ENCODE data around the gene KRTAP6-3.

The KRTAP6-3 gene

GRCh38 chr21:30605968-30606367 lies 13.7 kb downstream of the KRTAP6-3 start:
- no peak overlapping the region for H3K4me3 Mint-ChIP-seq
- no peaks in the 10 kb centered on the region for H3K4me1 Mint-ChIP-seq (ENCODE audit: low read depth)

GRCh38 chr21:30612132-30612531 lies 19.9 kb downstream of the KRTAP6-3 start:
- H3K27me3 Mint-ChIP-seq, result no peaks in the 10 kb centered on the region
- no peak overlapping the region for H3K27ac Mint-ChIP-seq
- no peak for DNase-seq

More at GRCh38 chr21:30605968-30606367, 13.7 kb downstream of the KRTAP6-3 start:
- Mint-ChIP-seq H3K27ac (no peak overlapping the region), H3K36me3 (ENCODE audit: low read depth) (no peaks in the 10 kb centered on the region), H3K9me3 (peaks cover 20% of the 10 kb centered on the region), H3K27me3 (no peaks in the 10 kb centered on the region)
- DNase-seq, result no peak

GRCh38 chr21:30613836-30614235 lies 21.6 kb downstream of the KRTAP6-3 start, which contains the start of gene KRTAP6-1:
KRTAP6-1 (minus strand) TSS chr21:30613930; CDS start chr21:30613904, 26 bp downstream.
- no peak within 1 kb of the TSS for H3K27ac Mint-ChIP-seq
- DNase-seq, result no peak
- peaks cover 10% of the 10 kb centered on the region for H3K9me3 Mint-ChIP-seq
- no peak within 1 kb of the TSS for H3K4me3 Mint-ChIP-seq
- no peaks in the 10 kb centered on the region for H3K27me3 Mint-ChIP-seq
- no peaks in the 10 kb centered on the region for H3K4me1 Mint-ChIP-seq (ENCODE audit: low read depth)
- H3K36me3 Mint-ChIP-seq (ENCODE audit: low read depth), result no peaks in the 10 kb centered on the region

More at GRCh38 chr21:30612132-30612531, 19.9 kb downstream of the KRTAP6-3 start:
- peaks cover 15% of the 10 kb centered on the region for H3K9me3 Mint-ChIP-seq
- H3K36me3 Mint-ChIP-seq (ENCODE audit: low read depth), result no peaks in the 10 kb centered on the region
- H3K4me3 Mint-ChIP-seq, result no peak overlapping the region
- no peaks in the 10 kb centered on the region for H3K4me1 Mint-ChIP-seq (ENCODE audit: low read depth)

GRCh38 chr21:30615199-30615598 lies 23.0 kb downstream of the KRTAP6-3 start:
- Mint-ChIP-seq H3K27ac (no peak overlapping the region), H3K27me3 (no peaks in the 10 kb centered on the region), H3K4me3 (no peak overlapping the region), H3K9me3 (peaks cover 9% of the 10 kb centered on the region), H3K4me1 (ENCODE audit: low read depth) (no peaks in the 10 kb centered on the region), H3K36me3 (ENCODE audit: low read depth) (no peaks in the 10 kb centered on the region)
- no peak for DNase-seq

- H3K36me3 Mint-ChIP-seq (ENCODE audit: low read depth), result no peaks in the 10 kb centered on the region
- H3K4me1 Mint-ChIP-seq (ENCODE audit: low read depth), result no peaks in the 10 kb centered on the region
- DNase-seq, result no peak
- H3K27me3 Mint-ChIP-seq, result no peaks in the 10 kb centered on the region
- no peaks in the 10 kb centered on the region for H3K9me3 Mint-ChIP-seq
- no peak within 1 kb of the TSS for H3K4me3 Mint-ChIP-seq
- no peak within 1 kb of the TSS for H3K27ac Mint-ChIP-seq
Measured at GRCh38 chr21:30616125-30616524, 23.9 kb downstream of the KRTAP6-3 start, which contains the start of gene KRTAP20-1. KRTAP20-1 (plus strand) TSS chr21:30616425; CDS start chr21:30616455, 30 bp downstream.

GRCh38 chr21:30620080-30620479 lies 27.8 kb downstream of the KRTAP6-3 start:
- Mint-ChIP-seq H3K4me1 (ENCODE audit: low read depth) (no peaks in the 10 kb centered on the region), H3K4me3 (no peak overlapping the region), H3K27me3 (no peaks in the 10 kb centered on the region)

GRCh38 chr21:30620522-30620921 lies 28.3 kb downstream of the KRTAP6-3 start, which contains the start of gene KRTAP20-4:
KRTAP20-4 (plus strand) TSS chr21:30620627.
- H3K27ac Mint-ChIP-seq, result no peak within 1 kb of the TSS
- H3K36me3 Mint-ChIP-seq (ENCODE audit: low read depth), result no peaks in the 10 kb centered on the region
- no peaks in the 10 kb centered on the region for H3K4me1 Mint-ChIP-seq (ENCODE audit: low read depth)
- H3K27me3 Mint-ChIP-seq, result no peaks in the 10 kb centered on the region
- no peak for DNase-seq
- H3K9me3 Mint-ChIP-seq, result no peaks in the 10 kb centered on the region
- H3K4me3 Mint-ChIP-seq, result no peak within 1 kb of the TSS

More at GRCh38 chr21:30620080-30620479, 27.8 kb downstream of the KRTAP6-3 start:
- Mint-ChIP-seq H3K27ac (no peak overlapping the region), H3K9me3 (no peaks in the 10 kb centered on the region), H3K36me3 (ENCODE audit: low read depth) (no peaks in the 10 kb centered on the region)
- no peak for DNase-seq

- Mint-ChIP-seq H3K27ac (no peak overlapping the region), H3K27me3 (no peaks in the 10 kb centered on the region), H3K9me3 (no peaks in the 10 kb centered on the region), H3K4me1 (ENCODE audit: low read depth) (no peaks in the 10 kb centered on the region), H3K36me3 (ENCODE audit: low read depth) (no peaks in the 10 kb centered on the region), H3K4me3 (no peak overlapping the region)
- DNase-seq, result no peak
Measured at GRCh38 chr21:30623362-30623761, 31.1 kb downstream of the KRTAP6-3 start.

GRCh38 chr21:30625449-30626165 lies 33.4 kb downstream of the KRTAP6-3 start:
- H3K4me1 Mint-ChIP-seq (ENCODE audit: low read depth), result no peaks in the 10 kb centered on the region
- no peaks in the 10 kb centered on the region for H3K9me3 Mint-ChIP-seq
- H3K4me3 Mint-ChIP-seq, result no peak overlapping the region
- no peak overlapping the region for H3K27ac Mint-ChIP-seq
- no peaks in the 10 kb centered on the region for H3K36me3 Mint-ChIP-seq (ENCODE audit: low read depth)
- DNase-seq, result no peak
- H3K27me3 Mint-ChIP-seq, result no peaks in the 10 kb centered on the region

- no peaks in the 10 kb centered on the region for H3K27me3 Mint-ChIP-seq
- H3K36me3 Mint-ChIP-seq (ENCODE audit: low read depth), result no peaks in the 10 kb centered on the region
- no peak overlapping the region for H3K27ac Mint-ChIP-seq
- H3K4me1 Mint-ChIP-seq (ENCODE audit: low read depth), result no peaks in the 10 kb centered on the region
- H3K9me3 Mint-ChIP-seq, result no peaks in the 10 kb centered on the region
- H3K4me3 Mint-ChIP-seq, result no peak overlapping the region
- DNase-seq, result no peak
Measured at GRCh38 chr21:30628109-30628508, 35.9 kb downstream of the KRTAP6-3 start.

GRCh38 chr21:30629200-30629599 lies 37.0 kb downstream of the KRTAP6-3 start:
- no peak overlapping the region for H3K4me3 Mint-ChIP-seq
- H3K27me3 Mint-ChIP-seq, result no peaks in the 10 kb centered on the region
- no peak overlapping the region for H3K27ac Mint-ChIP-seq
- no peak for DNase-seq
- no peaks in the 10 kb centered on the region for H3K36me3 Mint-ChIP-seq (ENCODE audit: low read depth)
- H3K4me1 Mint-ChIP-seq (ENCODE audit: low read depth), result no peaks in the 10 kb centered on the region
- H3K9me3 Mint-ChIP-seq, result no peaks in the 10 kb centered on the region

GRCh38 chr21:30634906-30635305 lies 42.7 kb downstream of the KRTAP6-3 start, which contains the start of gene KRTAP20-2:
KRTAP20-2 (plus strand) TSS chr21:30635206; CDS start chr21:30635264, 58 bp downstream.
- Mint-ChIP-seq H3K9me3 (no peaks in the 10 kb centered on the region), H3K36me3 (ENCODE audit: low read depth) (no peaks in the 10 kb centered on the region), H3K4me3 (no peak within 1 kb of the TSS), H3K27ac (no peak within 1 kb of the TSS), H3K4me1 (ENCODE audit: low read depth) (no peaks in the 10 kb centered on the region), H3K27me3 (no peaks in the 10 kb centered on the region)
- DNase-seq, result no peak

- Mint-ChIP-seq H3K36me3 (ENCODE audit: low read depth) (no peaks in the 10 kb centered on the region), H3K27ac (no peak overlapping the region), H3K4me3 (no peak overlapping the region), H3K27me3 (peaks cover 2% of the 10 kb centered on the region), H3K4me1 (ENCODE audit: low read depth) (no peaks in the 10 kb centered on the region), H3K9me3 (no peaks in the 10 kb centered on the region)
- no peak for DNase-seq
Measured at GRCh38 chr21:30638686-30639085, 46.4 kb downstream of the KRTAP6-3 start.

- Mint-ChIP-seq H3K4me3 (no peak within 1 kb of the TSS), H3K27ac (no peak within 1 kb of the TSS), H3K4me1 (ENCODE audit: low read depth) (no peaks in the 10 kb centered on the region), H3K27me3 (peaks cover 2% of the 10 kb centered on the region), H3K36me3 (ENCODE audit: low read depth) (no peaks in the 10 kb centered on the region), H3K9me3 (peaks cover 2% of the 10 kb centered on the region)
- no peak for DNase-seq
Measured at GRCh38 chr21:30642564-30642963, 50.3 kb downstream of the KRTAP6-3 start, which contains the start of gene KRTAP20-3. KRTAP20-3 (plus strand) TSS chr21:30642864.

All from activated T-cell treated with anti-CD3 and anti-CD28 coated beads, Interleukin-2, amount 50 U/mL, for 24 hours (primary cell).